HEK293T (cell line): ENCODE data around the gene APOL3.

Experiments used
- FOXK2 ChIP-seq: fragments of 450-650 bp; IDR thresholded peaks from 2 replicates; pipeline ENCODE4 v1.6.1; 2016; ENCODE audit warnings: mild to moderate bottlenecking
- NFRKB ChIP-seq: fragments of 450-650 bp; IDR thresholded peaks from 2 replicates; pipeline ENCODE4 v1.6.1; 2016; ENCODE audit warnings: mild to moderate bottlenecking, moderate library complexity

DNA sequence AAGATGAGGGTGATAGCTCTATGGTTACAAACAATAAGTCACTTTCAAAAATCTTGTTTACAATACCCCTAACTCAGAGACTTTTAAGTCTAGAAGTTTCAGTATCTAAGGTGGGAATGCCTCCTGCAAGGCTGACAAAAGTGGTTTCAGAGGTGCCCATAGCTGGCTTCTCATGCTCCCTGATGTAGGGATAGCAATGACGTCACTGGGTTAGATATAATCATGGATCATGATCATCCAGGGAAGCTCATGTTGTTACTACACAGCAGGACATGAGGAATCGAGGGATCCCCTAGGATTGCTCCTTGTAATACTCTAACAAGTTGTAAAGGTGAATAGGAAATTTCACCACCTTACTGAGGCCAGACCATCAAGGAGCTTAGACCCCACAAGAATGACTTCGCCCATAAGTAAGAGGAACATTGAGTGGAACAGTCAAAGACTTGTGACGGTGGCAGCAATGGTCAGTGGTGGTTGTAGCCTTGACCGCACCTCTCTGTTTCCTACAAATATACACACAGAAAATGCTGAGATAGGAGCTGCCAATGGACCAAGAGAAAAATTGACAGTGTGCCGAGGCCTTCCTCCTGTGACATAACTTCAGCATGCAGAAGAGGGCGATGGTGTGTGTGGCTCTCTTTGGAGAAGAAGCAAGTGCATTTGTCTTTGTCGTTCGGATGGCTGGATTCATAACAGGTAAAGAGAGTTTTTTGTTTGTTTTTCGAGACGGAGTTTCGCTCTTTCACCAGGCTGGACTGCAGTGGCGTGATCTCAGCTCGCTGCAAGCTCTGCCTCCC, 25.5 kb upstream of the APOL3 start:
- TF ChIP-seq FOXK2: no peak
- no peak for TF ChIP-seq NFRKB
